SK-N-MC (cell line): ENCODE results near the gene LPIN2.

Source experiments
- EZH2 ChIP-seq: fragments of 200-600 bp; sonication (generic); IDR thresholded peaks from one replicate; pipeline ENCODE4 v1.6.1; 2017; ENCODE audit warnings: antibody characterized with exemption
- FOXP2 ChIP-seq: optimal IDR thresholded peaks from 2 replicates; pipeline ENCODE3; 2011; ENCODE audit warnings: mild to moderate bottlenecking, moderate library complexity; ENCODE audit not compliant: insufficient read depth; ENCODE audit errors: extremely low read length, control extremely low read depth
- POLR2AphosphoS5 ChIP-seq: IDR thresholded peaks from 2 replicates; pipeline ENCODE4 v1.6.1; 2012; ENCODE audit warnings: mild to moderate bottlenecking, low read depth, low read length, borderline replicate concordance

- no peak for TF ChIP-seq EZH2
- no peak for TF ChIP-seq POLR2AphosphoS5
- no peak for TF ChIP-seq FOXP2
Observed at GRCh38 chr18:3035635-3036034, 22.7 kb upstream of the LPIN2 start.
